ENCODE data around the gene TUBB.
"Not testable (repeated sequence)": the region's sequence is repeated elsewhere in the genome, so short reads cannot be mapped to it uniquely, and the experiment has no call there.

The TUBB gene

GRCh38 chr6:30754631-30755030 is 34.5 kb downstream of the TUBB start:
- TF ChIP-seq, protein P1, sequence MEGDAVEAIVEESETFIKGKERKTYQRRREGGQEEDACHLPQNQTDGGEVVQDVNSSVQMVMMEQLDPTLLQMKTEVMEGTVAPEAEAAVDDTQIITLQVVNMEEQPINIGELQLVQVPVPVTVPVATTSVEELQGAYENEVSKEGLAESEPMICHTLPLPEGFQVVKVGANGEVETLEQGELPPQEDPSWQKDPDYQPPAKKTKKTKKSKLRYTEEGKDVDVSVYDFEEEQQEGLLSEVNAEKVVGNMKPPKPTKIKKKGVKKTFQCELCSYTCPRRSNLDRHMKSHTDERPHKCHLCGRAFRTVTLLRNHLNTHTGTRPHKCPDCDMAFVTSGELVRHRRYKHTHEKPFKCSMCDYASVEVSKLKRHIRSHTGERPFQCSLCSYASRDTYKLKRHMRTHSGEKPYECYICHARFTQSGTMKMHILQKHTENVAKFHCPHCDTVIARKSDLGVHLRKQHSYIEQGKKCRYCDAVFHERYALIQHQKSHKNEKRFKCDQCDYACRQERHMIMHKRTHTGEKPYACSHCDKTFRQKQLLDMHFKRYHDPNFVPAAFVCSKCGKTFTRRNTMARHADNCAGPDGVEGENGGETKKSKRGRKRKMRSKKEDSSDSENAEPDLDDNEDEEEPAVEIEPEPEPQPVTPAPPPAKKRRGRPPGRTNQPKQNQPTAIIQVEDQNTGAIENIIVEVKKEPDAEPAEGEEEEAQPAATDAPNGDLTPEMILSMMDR (IDR thresholded peaks at IDR 0.05; ENCODE audit: low read length, missing control alignments), result no peak
- no peak for DNase-seq (ENCODE audit: low read depth)
- H3K4me3 ChIP-seq (replicated peaks; ENCODE audit: low read depth, low read length), result no peak overlapping the region

DNA sequence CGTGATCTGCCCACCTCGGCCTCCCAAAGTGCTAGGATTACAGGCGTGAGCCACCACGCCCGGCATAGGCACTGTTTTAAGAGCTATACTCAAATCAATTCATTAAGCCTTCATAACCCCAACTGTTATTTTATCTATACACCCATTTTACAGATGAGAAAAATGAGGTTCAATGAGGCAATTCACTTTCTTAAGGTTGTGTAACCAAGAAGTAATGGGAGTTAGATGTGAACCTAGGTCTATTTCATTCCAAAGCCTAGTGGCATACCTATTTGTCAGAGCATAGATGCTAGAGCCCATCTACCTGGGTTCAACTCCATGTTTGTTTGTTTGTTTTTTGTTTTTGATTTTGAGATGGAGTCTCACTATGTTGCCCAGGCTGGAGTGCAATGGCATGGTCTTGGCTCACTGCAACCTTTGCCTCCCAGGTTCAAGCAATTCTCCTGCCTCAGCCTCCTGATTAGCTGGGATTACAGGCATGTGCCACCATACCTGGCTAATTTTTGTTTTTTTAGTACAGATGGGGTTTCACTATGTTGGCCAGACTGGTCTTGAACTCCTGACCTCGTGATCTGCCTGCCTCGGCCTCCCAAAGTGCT is 36.4 kb downstream of the TUBB start:
- DNase-seq (ENCODE audit: low read depth); H3K4me3 ChIP-seq (replicated peaks; ENCODE audit: low read depth, low read length): not testable (repeated sequence)

DNA sequence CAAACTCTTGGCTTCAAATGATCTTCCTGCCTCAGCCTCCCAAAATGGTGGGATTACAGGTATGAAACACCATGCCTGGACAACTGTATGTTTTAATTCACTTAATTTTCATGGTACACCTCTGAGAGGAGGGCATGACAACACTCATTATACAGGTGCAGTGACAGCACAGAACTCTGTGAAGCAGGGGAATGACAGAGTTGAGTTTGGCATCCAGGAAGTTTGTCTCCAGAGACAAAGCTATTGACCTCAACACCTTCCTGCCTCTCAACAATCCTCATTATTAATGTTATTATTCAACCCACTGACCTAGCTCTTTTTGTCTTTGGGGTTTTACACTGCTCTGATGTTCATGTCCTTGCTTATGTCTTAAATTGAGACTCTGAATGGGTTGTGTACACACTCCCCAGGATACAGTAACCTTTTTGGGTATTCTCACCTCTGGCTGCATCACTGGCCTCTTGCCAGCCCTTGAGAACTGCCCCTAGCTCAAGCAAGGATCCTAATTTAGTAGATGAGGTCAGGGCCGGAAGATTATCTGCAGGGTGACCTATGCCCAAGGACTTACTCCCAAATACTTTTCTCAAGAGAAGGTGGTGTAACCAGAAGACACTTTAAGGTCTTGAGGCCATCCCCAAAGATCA is 37.2 kb downstream of the TUBB start:
- H3K4me3 ChIP-seq (replicated peaks; ENCODE audit: low read depth, low read length), result no peak overlapping the region
- TF ChIP-seq, protein P1 (IDR thresholded peaks at IDR 0.05; ENCODE audit: low read length, missing control alignments), result no peak
- DNase-seq (ENCODE audit: low read depth), result no peak

DNA sequence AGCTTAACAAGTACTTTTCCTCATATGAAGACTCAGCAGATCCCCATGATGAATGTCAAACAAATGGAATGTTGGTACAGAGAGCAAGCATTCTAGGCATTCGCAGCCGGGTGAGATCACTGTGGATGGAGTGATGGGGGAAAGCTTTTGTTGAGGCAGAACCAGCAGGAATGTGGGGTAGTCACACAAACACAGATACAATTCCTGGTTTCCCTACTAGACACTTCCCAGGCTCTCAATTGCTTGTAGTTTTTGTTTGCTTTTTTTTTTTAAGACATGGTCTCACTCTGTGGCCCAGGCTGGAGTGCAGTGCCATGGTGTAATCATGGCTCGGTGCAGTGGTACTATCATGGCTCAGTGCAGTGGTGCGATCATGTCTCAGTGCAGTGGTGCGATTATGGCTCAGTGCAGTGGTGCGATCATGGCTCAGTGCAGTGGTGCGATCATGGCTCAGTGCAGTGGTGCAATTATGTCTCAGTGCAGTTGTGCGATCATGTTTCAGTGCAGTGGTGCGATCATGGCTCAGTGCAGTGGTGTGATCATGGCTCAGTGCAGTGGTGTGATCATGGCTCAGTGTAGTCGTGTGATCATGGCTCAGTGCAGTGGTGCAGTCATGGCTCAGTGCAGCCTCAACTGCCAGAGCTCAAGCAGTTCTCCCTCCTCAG is 39.6 kb downstream of the TUBB start:
- DNase-seq (ENCODE audit: low read depth), result peak; percentile 94
- no peak overlapping the region for H3K4me3 ChIP-seq (replicated peaks; ENCODE audit: low read depth, low read length)
- TF ChIP-seq, protein P1 (IDR thresholded peaks at IDR 0.05; ENCODE audit: low read length, missing control alignments), result no peak

- H3K4me3 ChIP-seq (replicated peaks; ENCODE audit: low read depth, low read length), result no peak overlapping the region
- TF ChIP-seq, protein P1 (IDR thresholded peaks at IDR 0.05; ENCODE audit: low read length, missing control alignments), result no peak
- no peak for DNase-seq (ENCODE audit: low read depth)
Observed at GRCh38 chr6:30760549-30760948, 40.4 kb downstream of the TUBB start.

DNA sequence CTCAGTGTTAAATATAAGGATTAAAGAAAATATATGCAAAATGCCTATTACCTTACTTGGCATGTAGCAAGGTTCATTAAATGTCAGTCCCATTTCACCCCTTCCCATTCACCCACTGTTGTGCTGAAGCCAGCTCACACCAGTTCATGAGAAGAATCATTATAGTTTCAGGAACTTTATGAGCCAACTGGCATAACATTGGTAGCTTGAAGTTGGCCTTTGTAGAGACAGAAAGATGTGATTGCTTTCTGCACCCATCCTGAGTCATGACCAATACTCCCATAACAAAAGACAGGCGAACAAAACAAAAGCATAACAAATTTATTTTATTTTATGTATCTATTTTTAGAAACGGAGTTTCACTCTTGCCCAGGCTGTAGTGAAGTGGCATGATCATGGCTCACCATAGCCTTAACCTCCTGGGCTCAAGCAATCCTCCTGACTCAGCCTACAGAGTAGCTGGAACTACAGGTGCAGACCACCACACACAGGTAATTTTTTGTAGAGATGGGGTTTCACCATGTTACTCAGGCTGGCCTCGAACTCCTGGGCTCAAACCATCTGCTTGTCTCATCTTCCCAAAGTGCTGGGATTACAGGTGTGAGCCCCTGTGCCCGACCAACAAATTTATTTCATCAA is 41.8 kb downstream of the TUBB start:
- DNase-seq (ENCODE audit: low read depth), result no peak
- no peak overlapping the region for H3K4me3 ChIP-seq (replicated peaks; ENCODE audit: low read depth, low read length)
- TF ChIP-seq, protein P1 (IDR thresholded peaks at IDR 0.05; ENCODE audit: low read length, missing control alignments), result no peak

DNA sequence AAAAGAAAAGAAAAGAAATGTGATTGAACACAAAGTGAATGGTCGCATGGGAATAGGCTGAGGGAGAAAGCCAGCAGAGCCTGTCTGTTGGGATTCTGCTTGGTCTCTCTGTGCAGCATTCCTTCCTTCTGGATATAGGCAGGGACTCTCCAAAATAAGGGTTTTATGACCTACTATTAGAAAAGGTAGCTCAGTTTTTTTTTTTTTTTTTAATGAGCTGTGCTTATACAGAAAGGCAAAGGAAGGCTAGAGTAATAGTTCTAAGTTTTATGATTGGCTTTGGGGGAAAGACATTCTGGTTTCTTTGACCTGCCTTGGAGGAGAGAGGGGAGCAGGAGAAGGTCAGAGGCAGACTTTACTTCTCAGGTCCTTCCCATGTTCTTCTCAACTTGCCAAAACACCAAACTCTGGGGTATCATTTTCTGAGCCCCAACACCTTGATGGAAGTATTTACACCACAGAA is 43.0 kb downstream of the TUBB start:
- TF ChIP-seq, protein P1 (IDR thresholded peaks at IDR 0.05; ENCODE audit: low read length, missing control alignments), result no peak
- no peak for DNase-seq (ENCODE audit: low read depth)
- H3K4me3 ChIP-seq (replicated peaks; ENCODE audit: low read depth, low read length), result no peak overlapping the region
